HG03196 (cell line): Measurements from ENCODE around the gene TRAPPC2.
A peak's percentile ranks its signal among the peaks of the same experiment; 100 is the strongest.
"Not testable (repeated sequence)": the region's sequence is repeated elsewhere in the genome, so short reads cannot be mapped to it uniquely, and the experiment has no call there.

Experiments
- ATAC-seq: cut with Tn5 transposase; IDR thresholded peaks from one replicate; pipeline ENCODE4 v1.9.1; 2021; ENCODE audit not compliant: unreplicated experiment

Gene TRAPPC2

DNA sequence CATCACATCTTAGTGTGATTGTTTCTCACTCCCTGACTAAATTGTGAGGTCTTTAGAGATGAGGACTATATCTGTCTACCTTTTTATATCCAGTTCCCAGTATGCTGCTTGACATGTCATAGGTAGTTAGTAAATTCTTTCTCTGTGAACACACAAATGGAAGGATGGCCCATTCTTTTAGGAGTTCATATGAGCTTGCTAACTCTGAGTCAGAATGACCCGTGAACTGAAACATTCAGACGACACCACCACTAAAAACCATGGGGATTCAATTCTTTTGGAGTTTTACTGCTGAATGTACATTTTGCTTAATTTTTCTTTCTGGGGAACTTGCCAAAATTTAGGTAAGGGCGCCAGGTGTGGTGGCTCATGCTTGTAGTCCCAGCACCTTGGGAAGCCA is 14.1 kb upstream of the TRAPPC2 start:
- ATAC-seq = no peak

- ATAC-seq = no peak
Observed at GRCh38 chrX:13747836-13748235, 13.4 kb upstream of the TRAPPC2 start.

DNA sequence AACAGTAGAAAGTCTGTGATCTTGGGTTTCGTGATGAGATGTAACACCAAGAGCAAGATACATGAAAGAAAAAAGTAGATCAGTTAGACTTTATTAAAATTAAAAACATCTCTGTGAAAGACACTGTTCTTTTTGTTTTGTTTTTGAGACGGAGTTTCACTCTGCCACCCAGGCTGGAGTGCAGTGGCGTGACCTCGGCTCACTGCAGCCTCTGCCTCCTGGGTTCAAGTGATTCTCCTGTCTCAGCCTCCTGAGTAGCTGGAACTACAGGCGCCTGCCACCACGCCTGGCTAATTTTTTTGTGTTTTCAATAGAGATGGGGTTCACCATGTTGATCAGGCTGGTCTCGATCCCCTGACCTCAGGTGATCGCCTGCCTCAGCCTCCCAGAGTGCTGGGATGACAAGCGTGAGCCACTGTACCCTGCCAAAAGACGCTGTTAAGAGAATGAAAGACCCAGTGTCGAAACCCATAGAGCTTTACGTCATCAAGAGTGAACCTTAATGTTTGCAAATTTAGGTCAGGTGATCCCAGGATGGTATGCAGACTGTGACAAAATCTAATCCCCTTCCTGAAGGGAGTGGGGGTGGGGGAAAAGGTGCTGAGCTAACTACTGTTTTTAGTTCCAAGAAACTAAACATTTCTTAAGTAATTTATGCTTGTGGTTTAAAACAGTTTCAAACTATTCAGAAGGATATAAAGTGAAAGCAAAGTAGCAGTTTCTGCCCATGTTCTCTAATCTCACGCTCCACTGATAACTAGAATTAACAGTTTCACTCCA is 8.2 kb upstream of the TRAPPC2 start:
- ATAC-seq = peak; percentile 92

DNA sequence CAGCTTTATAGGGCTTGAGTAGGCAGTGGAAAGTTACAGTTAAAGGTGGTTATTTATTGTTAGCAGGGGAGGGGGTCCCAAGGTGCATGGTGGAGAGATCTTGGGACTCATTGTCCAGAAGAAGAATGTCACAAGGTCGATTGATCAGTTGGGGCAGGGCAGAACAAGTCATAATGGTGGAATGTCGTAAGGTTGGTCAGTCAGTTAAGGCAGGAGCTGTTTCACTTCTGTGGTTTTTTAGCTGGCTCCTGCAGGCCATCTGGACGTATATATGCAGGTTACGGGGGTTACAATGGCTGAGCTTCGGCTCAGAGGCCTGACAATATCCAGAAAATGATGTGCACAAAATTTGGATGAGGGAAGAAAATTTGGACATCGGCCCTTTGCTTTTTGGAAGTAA is 7.3 kb upstream of the TRAPPC2 start:
- no peak for ATAC-seq

GRCh38 chrX:13733506-13733905 is 914 bp downstream of the TRAPPC2 start:
- ATAC-seq = no peak

DNA sequence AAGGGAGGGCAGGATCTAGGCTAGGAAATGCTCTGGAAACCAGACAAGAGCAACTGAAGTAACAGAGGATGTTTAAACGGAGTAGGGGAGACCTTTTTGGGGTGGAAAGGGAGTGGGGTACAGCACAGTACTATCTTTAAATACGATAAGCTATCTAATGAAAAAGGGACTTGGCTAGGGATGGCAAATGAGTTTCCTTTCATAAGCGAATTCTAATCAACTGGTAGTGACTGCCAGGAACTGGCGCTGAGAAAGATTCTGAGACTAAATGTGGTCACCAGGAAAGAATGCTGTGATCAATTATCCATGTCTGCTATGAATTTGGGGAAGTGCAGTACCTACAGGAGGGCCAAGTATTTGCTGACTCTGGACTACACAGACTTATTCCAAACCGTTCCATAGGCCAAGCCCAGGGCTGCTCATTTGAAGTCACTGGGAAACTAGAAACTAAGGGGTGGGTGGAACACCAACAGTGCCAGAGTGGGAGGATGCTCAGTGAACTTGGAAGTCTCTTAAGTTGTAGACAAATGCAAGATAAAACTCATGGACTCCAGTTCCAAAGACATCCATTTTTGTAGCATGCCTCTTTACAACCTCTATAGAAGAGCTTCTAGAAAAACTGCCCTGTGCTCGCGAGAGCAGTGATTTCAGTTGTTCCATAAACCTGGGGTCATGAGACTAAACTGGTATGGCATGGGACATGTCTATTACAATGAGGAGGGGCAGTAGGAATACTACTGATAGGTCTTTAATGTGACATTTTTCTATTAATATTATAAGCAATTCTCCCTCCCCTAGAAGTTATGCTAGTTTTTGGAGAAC is 2.0 kb downstream of the TRAPPC2 start:
- ATAC-seq = no peak

GRCh38 chrX:13730523-13730922 is 3.9 kb downstream of the TRAPPC2 start:
- ATAC-seq = not testable (repeated sequence)

- ATAC-seq = not testable (repeated sequence)
Observed at GRCh38 chrX:13726583-13726982, 7.8 kb downstream of the TRAPPC2 start.

- ATAC-seq = not testable (repeated sequence)
Observed at GRCh38 chrX:13724878-13725277, 9.5 kb downstream of the TRAPPC2 start.

- ATAC-seq = no peak
Observed at GRCh38 chrX:13721819-13722519, 12.5 kb downstream of the TRAPPC2 start.

DNA sequence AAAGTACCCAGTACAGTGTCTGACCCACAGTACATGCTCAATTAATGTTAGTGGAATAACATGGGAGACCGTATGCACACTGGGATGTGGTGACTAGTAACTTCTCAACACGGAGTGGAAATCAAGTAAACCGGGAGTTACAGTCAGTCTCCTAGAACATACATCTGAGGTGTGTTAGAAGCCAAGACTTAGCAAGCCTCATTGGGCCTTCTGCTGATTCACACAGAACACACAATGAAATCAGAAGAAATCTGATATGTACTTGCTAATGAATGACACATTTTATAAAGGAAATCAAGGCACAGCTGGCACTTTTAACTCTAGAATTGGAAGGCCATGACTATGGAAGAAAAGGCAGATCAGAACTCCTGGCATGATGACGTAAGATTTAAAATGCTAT is 13.0 kb downstream of the TRAPPC2 start:
- no peak for ATAC-seq

DNA sequence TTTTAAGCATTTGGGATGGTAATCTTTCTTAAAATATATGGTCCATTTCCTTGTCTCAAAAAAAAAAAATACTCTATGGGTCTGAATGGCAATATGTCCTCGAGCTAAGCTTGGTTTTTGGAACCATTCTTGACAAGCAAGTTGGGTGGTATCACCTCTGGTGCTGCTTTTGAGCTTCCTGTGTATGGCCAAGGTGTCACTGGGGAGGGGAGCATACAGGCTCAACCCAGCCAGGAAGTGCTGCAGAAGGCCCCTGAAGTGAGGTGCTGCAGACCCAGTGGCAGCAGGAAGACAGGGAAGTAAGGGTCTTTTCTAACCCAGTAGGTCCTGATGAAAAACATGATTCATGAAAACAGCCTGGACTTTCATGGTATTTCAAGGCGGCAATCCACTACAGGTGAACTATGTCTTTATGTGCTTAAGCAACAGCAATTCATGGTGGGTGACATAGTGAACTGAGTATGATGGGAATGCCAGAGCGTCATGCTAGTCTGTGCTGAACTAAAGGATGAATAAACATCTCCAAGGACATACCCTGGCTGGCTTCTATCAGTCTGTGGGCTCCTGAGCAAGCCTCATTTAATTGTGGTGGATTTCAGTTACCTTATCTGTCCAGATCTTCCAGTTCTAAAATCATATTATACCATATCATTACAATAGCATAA is 15.1 kb downstream of the TRAPPC2 start:
- no peak for ATAC-seq

DNA sequence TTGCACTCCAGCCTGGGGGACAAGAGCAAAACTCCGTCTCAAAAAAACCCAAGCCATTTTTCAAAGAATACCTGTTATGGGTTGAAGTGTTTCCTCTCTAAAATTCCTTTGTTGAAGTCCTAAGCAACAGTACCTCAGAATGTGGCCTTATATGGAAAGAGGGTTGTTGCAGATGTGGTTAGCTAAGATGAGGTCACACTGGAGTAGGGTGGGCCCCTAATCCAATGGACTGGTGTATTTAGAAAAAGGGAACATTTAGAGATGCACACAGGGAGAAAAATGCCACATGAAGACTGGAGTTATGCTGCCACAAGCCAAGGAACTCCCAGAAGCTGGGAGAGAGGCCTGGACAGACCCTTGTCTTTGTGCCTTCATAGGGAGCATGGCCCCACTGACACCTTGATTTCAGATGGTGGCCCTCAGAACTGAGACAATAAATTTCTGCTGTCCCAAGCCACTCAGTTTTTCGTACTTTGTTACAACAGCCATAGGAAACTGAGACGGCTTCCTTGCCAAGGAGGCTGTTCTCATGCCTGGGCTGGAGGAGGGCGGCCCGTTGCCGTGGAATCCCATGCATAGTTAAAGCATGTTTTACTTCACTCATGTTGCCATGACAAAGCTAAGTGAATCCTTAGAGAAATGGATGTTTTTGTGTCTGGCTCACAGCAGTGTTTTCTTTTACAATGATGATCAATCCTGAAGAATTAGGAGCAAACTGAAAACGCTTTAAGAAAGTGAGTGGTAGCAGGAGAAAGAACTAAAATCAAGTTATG is 16.5 kb downstream of the TRAPPC2 start:
- ATAC-seq = no peak

GRCh38 chrX:13716905-13717304 is 17.5 kb downstream of the TRAPPC2 start:
- no peak for ATAC-seq

DNA sequence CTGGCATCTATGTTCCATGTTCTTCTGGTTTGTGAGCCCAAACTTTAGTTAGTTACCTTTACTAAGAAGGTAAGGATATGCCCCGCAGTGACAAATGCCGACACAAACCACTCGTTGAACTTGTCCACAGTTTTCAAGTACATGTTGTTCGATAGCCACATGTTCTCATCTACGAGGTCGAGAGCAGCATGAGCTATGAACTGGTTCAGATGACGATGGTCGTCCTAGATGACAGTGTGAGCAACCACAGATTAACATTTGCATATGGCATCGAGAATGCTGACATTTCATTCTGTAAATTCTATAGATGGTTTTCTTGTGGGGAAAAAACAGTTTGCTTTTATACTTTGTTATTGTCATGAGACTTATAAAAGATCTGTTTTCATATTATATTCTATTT is 18.0 kb downstream of the TRAPPC2 start:
- ATAC-seq = no peak

- ATAC-seq = no peak
Observed at GRCh38 chrX:13711141-13711540, 23.3 kb downstream of the TRAPPC2 start.

- no peak for ATAC-seq
Observed at GRCh38 chrX:13703589-13703988, 30.8 kb downstream of the TRAPPC2 start.

GRCh38 chrX:13703135-13703534 is 31.3 kb downstream of the TRAPPC2 start:
- ATAC-seq = no peak

DNA sequence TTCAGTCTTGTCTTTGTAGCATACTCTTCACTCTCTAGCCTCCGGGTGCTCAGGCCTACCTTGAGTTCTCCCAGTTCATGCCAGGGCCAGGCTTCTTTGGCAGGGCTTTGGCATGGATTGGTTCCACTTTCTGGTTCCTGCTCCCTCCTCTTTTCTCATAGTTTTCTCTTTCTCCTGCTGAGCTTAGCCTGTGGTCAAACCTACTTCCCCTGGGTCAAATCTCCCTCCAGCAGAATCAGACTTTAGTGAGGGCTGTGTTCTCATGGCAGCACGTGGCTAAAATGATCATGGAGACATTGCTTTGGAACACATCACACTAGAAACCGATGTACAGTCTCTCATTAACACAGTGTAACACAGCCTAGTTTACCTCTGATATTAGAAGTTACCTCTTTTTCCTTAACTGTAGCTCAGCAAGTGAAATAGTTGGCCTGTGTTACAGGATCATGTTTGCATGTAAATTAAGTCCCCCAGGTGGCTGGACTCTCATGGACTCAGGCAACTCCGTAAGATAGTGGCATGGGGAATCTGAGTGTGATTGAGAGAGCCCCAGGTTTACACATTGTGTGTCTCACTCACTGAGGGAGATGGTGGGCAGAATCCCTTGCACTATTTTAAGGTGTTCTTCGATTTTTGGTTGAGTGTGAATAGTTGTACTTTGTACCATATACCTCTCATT is 32.2 kb downstream of the TRAPPC2 start:
- no peak for ATAC-seq

DNA sequence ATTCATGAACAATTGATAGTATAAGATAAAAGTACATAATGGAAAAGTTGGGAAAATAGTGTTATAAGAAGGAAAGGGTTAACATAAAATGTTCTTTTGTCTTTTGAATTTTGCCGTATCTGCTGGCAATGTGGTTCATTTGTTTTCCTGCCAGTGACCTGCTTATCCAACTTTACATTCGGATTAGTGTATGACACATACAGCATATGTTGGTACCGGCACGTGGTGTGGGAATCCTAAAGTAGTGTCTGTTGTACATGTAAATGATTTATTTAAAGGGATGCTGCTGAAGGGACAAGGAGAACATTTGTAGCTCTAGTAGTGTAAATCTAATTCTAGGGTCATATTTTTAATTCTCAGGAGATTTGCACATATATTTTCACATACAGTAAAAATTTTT is 34.0 kb downstream of the TRAPPC2 start:
- no peak for ATAC-seq
